SK-N-SH treated with all-trans-retinoic acid at 6 μM for 48 hours (cell line): ENCODE results near the gene GET4.

Experiments used
- ATAC-seq: fragments of 200-7000 bp; cut with Tn5 transposase; 3 replicates; pipeline ENCODE4 v1.9.1; 2020; ENCODE audit warnings: mild to moderate bottlenecking, moderate library complexity
- ARNTL ChIP-seq: fragments of 450-650 bp; formaldehyde crosslinking; IDR thresholded peaks from 2 replicates; pipeline ENCODE4 v1.5.0; 2020; ENCODE audit warnings: low read depth, mild to moderate bottlenecking, moderate library complexity, borderline replicate concordance
- BACH2 ChIP-seq: fragments of 250-450 bp; sonication (Bioruptor Pico); IDR thresholded peaks from 2 replicates; pipeline ENCODE4 v1.9.0; 2021; ENCODE audit warnings: mild to moderate bottlenecking, borderline replicate concordance
- CREB5 ChIP-seq: fragments of 250-450 bp; sonication (Bioruptor Pico); IDR thresholded peaks from 2 replicates; pipeline ENCODE4 v1.5.1; 2020; ENCODE audit warnings: low read depth, mild to moderate bottlenecking, moderate library complexity
- CSDC2 ChIP-seq: fragments of 250-450 bp; sonication (Bioruptor Pico); IDR thresholded peaks from 2 replicates; pipeline ENCODE4 v1.5.0; 2020; ENCODE audit warnings: mild to moderate bottlenecking, moderate library complexity
- CSRNP3 ChIP-seq: fragments of 250-450 bp; sonication (Bioruptor Pico); IDR thresholded peaks from 2 replicates; pipeline ENCODE4 v1.5.1; 2021; ENCODE audit warnings: mild to moderate bottlenecking, moderate library complexity
- ESRRG ChIP-seq: fragments of 250-450 bp; sonication (Bioruptor Pico); IDR thresholded peaks from 2 replicates; pipeline ENCODE4 v1.6.1; 2021; ENCODE audit warnings: mild to moderate bottlenecking
- GLIS3 ChIP-seq: fragments of 250-450 bp; sonication (Bioruptor Pico); IDR thresholded peaks from 2 replicates; pipeline ENCODE4 v1.5.0; 2020; ENCODE audit warnings: mild to moderate bottlenecking, moderate library complexity
- ISL1 ChIP-seq: fragments of 250-450 bp; sonication (Bioruptor Pico); IDR thresholded peaks from 2 replicates; pipeline ENCODE4 v2.1.2; 2022; ENCODE audit warnings: mild to moderate bottlenecking, moderate library complexity
- PATZ1 ChIP-seq: fragments of 250-450 bp; sonication (Bioruptor Pico); IDR thresholded peaks from 2 replicates; pipeline ENCODE4 v1.8.0; 2020; ENCODE audit warnings: mild to moderate bottlenecking, moderate library complexity, borderline replicate concordance
- POU6F1 ChIP-seq: fragments of 250-450 bp; sonication (Bioruptor Pico); IDR thresholded peaks from 2 replicates; pipeline ENCODE4 v1.8.0; 2021; ENCODE audit warnings: low read depth, mild to moderate bottlenecking, moderate library complexity, borderline replicate concordance
- PPARA ChIP-seq: fragments of 250-450 bp; sonication (Bioruptor Pico); IDR thresholded peaks from 2 replicates; pipeline ENCODE4 v1.5.0; 2020; ENCODE audit warnings: mild to moderate bottlenecking, borderline replicate concordance
- RARB ChIP-seq: fragments of 250-450 bp; sonication (Bioruptor Pico); IDR thresholded peaks from 2 replicates; pipeline ENCODE4 v1.8.0; 2021; ENCODE audit warnings: mild to moderate bottlenecking, moderate library complexity
- SNAI2 ChIP-seq: fragments of 250-450 bp; sonication (Bioruptor Pico); IDR thresholded peaks from 2 replicates; pipeline ENCODE4 v1.5.0; 2020; ENCODE audit warnings: mild to moderate bottlenecking, moderate library complexity
- TCF4 ChIP-seq: fragments of 250-450 bp; sonication (Bioruptor Pico); IDR thresholded peaks from 2 replicates; pipeline ENCODE4 v1.8.0; 2021; ENCODE audit warnings: mild to moderate bottlenecking, moderate library complexity, borderline replicate concordance
- TOX ChIP-seq: fragments of 250-450 bp; sonication (Bioruptor Pico); IDR thresholded peaks from 2 replicates; pipeline ENCODE4 v1.8.0; 2021; ENCODE audit warnings: mild to moderate bottlenecking, moderate library complexity, borderline replicate concordance
- TSHZ2 ChIP-seq: fragments of 250-450 bp; sonication (Bioruptor Pico); IDR thresholded peaks from 2 replicates; pipeline ENCODE4 v1.5.0; 2020; ENCODE audit warnings: mild to moderate bottlenecking, moderate library complexity
- ZC3H10 ChIP-seq: fragments of 250-450 bp; sonication (Bioruptor Pico); IDR thresholded peaks from 2 replicates; pipeline ENCODE4 v1.5.1; 2021; ENCODE audit warnings: mild to moderate bottlenecking, moderate library complexity
- ZFP3 ChIP-seq: fragments of 250-450 bp; sonication (Bioruptor Pico); IDR thresholded peaks from 2 replicates; pipeline ENCODE4 v1.5.0; 2020; ENCODE audit warnings: mild to moderate bottlenecking, moderate library complexity
- ZFP30 ChIP-seq: fragments of 450-650 bp; formaldehyde crosslinking; IDR thresholded peaks from 2 replicates; pipeline ENCODE4 v1.5.0; 2022; ENCODE audit warnings: mild to moderate bottlenecking, moderate library complexity
- ZNF565 ChIP-seq: fragments of 450-650 bp; formaldehyde crosslinking; conservative IDR thresholded peaks from 2 replicates; pipeline ENCODE4 v1.5.0; 2020; ENCODE audit warnings: low read depth, mild to moderate bottlenecking, moderate library complexity
- ZNF70 ChIP-seq: fragments of 450-650 bp; formaldehyde crosslinking; IDR thresholded peaks from 2 replicates; pipeline ENCODE4 v1.5.0; 2020; ENCODE audit warnings: mild to moderate bottlenecking, moderate library complexity
- ZNF8 ChIP-seq: fragments of 450-650 bp; formaldehyde crosslinking; IDR thresholded peaks from 2 replicates; pipeline ENCODE4 v1.5.0; 2020; ENCODE audit warnings: mild to moderate bottlenecking, moderate library complexity

The GET4 gene

GRCh38 chr7:906776-907157, 30.4 kb downstream of the GET4 start:
- no peak for ATAC-seq
- no peak for TF ChIP-seq CSRNP3 (CRISPR knock-in tag)
- no peak for TF ChIP-seq PATZ1 (CRISPR knock-in tag)
- TF ChIP-seq SNAI2 (CRISPR knock-in tag) = no peak
- no peak for TF ChIP-seq ZC3H10 (CRISPR knock-in tag)
- no peak for TF ChIP-seq TCF4 (CRISPR knock-in tag)
- TF ChIP-seq POU6F1 (CRISPR knock-in tag) = no peak
- TF ChIP-seq ZFP30 (CRISPR knock-in tag) = no peak
- no peak for TF ChIP-seq ZFP3
- TF ChIP-seq RARB (CRISPR knock-in tag) = no peak
- TF ChIP-seq ARNTL (CRISPR knock-in tag) = no peak
- TF ChIP-seq ZNF8 = no peak
- no peak for TF ChIP-seq ISL1 (CRISPR knock-in tag)
- TF ChIP-seq ZNF70 (CRISPR knock-in tag) = no peak
- no peak for TF ChIP-seq TOX (CRISPR knock-in tag)
- TF ChIP-seq BACH2 (CRISPR knock-in tag) = no peak
- TF ChIP-seq ESRRG (CRISPR knock-in tag) = no peak
- TF ChIP-seq PPARA (CRISPR knock-in tag) = no peak
- no peak for TF ChIP-seq CREB5 (CRISPR knock-in tag)
- no peak for TF ChIP-seq ZNF565 (CRISPR knock-in tag)
- no peak for TF ChIP-seq GLIS3
- TF ChIP-seq, all 23 proteins: peak for 0

- ATAC-seq = no peak
- TF ChIP-seq CSDC2 (CRISPR knock-in tag) (no peak), ARNTL (CRISPR knock-in tag) (no peak), GLIS3 (no peak), ZNF8 (no peak), ZNF70 (CRISPR knock-in tag) (no peak), ISL1 (CRISPR knock-in tag) (no peak), PATZ1 (CRISPR knock-in tag) (no peak), TSHZ2 (CRISPR knock-in tag) (no peak)
Measured at GRCh38 chr7:907158-907980, 31.0 kb downstream of the GET4 start.
